ENCODE results near the gene UGT1A7. TPM values are rescaled to one million over a fixed set of nuclear protein-coding genes. Genes with fewer than 3 reads are reported as not detected.

Gene UGT1A7
- total RNA-seq, 2 experiments from 2014 or later, result not detected

DNA sequence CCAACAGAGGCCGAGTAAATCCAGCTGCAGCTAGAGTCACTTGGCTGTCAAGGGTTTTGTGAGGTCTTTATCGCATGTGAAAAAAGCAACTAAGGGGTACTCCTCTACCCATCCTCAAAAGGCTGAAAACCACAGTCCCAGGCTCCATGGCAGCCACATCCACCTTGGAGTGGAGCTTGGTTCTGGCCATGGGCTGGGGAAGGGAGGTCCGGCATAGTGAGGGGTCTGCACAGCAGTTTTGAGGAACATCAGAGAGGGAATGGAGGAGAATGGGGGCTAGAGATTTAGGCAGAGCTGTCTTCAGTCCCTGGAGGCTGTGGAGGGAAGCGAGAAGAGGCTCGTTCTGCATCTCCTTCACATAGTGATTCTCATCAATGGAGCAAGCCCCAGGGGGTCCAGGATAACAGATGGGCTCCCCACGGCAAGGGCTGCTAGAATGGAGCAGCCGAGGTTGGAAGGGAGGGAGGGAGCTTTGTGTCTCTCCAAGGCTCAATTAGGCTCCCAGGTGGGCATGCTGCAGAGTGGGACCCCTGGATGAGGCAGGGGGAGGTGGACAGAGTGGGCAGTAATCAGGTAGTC lies 117.5 kb downstream of the UGT1A7 start:
- no peaks in the 10 kb centered on the region for H3K4me1 ChIP-seq (ENCODE audit: insufficient read depth, low read length)
- Mint-ChIP-seq H3K4me3 (no peak overlapping the region), H3K9me3 (peaks cover 4% of the 10 kb centered on the region), H3K4me1 (ENCODE audit: low read depth) (no peaks in the 10 kb centered on the region), H3K27me3 (peaks cover 11% of the 10 kb centered on the region), H3K36me3 (ENCODE audit: low read depth) (no peaks in the 10 kb centered on the region), H3K27ac (no peak overlapping the region)
- TF ChIP-seq, protein P1, sequence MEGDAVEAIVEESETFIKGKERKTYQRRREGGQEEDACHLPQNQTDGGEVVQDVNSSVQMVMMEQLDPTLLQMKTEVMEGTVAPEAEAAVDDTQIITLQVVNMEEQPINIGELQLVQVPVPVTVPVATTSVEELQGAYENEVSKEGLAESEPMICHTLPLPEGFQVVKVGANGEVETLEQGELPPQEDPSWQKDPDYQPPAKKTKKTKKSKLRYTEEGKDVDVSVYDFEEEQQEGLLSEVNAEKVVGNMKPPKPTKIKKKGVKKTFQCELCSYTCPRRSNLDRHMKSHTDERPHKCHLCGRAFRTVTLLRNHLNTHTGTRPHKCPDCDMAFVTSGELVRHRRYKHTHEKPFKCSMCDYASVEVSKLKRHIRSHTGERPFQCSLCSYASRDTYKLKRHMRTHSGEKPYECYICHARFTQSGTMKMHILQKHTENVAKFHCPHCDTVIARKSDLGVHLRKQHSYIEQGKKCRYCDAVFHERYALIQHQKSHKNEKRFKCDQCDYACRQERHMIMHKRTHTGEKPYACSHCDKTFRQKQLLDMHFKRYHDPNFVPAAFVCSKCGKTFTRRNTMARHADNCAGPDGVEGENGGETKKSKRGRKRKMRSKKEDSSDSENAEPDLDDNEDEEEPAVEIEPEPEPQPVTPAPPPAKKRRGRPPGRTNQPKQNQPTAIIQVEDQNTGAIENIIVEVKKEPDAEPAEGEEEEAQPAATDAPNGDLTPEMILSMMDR (IDR thresholded peaks at IDR 0.05), result no peak
- POLR2A ChIA-PET, result no interaction called here
- no peak overlapping the region for H3K27ac ChIP-seq (ENCODE audit: low read depth in 1 of 2, low read length in 2 of 2)
- no peak overlapping the region for H3K4me3 ChIP-seq (ENCODE audit: low read length)
- DNase-seq (peak in 1 of 14 experiments; percentile 25), ATAC-seq (ENCODE audit: poor library complexity) (no peak)
- intact Hi-C loops (cut with DNase I, micrococcal nuclease), result no loop called here
- peaks cover 0 to 3% of the 10 kb centered on the region in 2 experiments for H3K27me3 ChIP-seq (ENCODE audit: control insufficient read depth in 1 of 2, insufficient read depth in 2 of 2, low read length in 2 of 2)
- no peaks in the 10 kb centered on the region for H3K36me3 ChIP-seq (ENCODE audit: insufficient read depth, low read length)
- CTCF ChIA-PET, result no interaction called here
- no peaks in the 10 kb centered on the region for H3K9me3 ChIP-seq (ENCODE audit: control insufficient read depth in 1 of 2, insufficient read depth in 1 of 2, low read length in 2 of 2)

DNA sequence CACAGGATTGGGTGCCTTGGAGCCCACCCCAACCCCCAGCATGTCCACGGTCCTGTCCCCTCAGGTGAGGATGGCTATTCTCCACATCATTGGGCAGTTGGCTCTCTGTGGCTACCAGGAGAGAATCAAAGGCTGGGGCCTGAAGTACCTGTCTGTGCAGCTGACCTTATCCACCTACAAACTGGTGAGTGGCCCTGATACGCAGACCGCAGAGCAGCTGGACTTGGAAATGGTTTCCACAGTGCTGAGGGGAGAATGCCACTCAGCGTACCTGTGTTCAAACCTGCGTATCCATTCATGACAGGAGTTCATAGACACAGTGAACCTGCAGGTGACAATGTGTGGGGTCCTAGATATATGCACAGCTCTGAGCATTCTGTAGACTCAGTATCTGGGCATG lies 118.0 kb downstream of the UGT1A7 start:
- ChIA-PET POLR2A (no interaction called here), CTCF (no interaction called here)

DNA sequence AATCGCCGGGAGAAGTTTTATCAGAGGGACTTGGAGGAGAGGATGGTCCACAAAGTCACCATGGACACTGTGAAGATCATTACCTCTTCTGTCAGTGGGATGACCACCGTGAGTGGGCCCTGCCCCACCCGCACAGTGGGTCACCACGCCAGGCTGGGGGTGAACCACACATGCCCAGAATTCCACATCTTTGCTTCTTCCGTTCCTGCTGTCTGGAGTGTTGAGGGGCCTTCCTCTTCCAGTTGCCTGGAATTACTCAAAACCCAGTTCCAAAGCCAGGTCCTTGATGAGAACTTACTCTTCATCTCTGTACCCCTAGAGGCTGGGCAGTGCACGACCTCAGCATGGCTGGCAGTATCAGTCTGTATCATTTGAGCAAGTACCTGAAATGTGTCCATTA lies 118.5 kb downstream of the UGT1A7 start:
- Mint-ChIP-seq H3K9me3 (peaks cover 4% of the 10 kb centered on the region), H3K36me3 (ENCODE audit: low read depth) (no peaks in the 10 kb centered on the region), H3K4me3 (no peak overlapping the region), H3K4me1 (ENCODE audit: low read depth) (no peaks in the 10 kb centered on the region), H3K27me3 (peaks cover 15% of the 10 kb centered on the region), H3K27ac (no peak overlapping the region)
- H3K36me3 ChIP-seq (ENCODE audit: insufficient read depth, low read length), result no peaks in the 10 kb centered on the region
- ChIA-PET CTCF (no interaction called here), POLR2A (no interaction called here)
- intact Hi-C loops (cut with DNase I, micrococcal nuclease), result no loop called here
- ATAC-seq (ENCODE audit: poor library complexity) (no peak), DNase-seq (no peak)
- TF ChIP-seq, protein P1 (IDR thresholded peaks at IDR 0.05), result no peak
- no peak overlapping the region for H3K4me3 ChIP-seq (ENCODE audit: low read length)
- H3K9me3 ChIP-seq (ENCODE audit: control insufficient read depth in 1 of 2, insufficient read depth in 1 of 2, low read length in 2 of 2), result no peaks in the 10 kb centered on the region
- H3K27ac ChIP-seq (ENCODE audit: low read depth in 1 of 2, low read length in 2 of 2), result no peak overlapping the region
- H3K27me3 ChIP-seq (ENCODE audit: control insufficient read depth in 1 of 2, insufficient read depth in 2 of 2, low read length in 2 of 2), result peaks cover 3 to 4% of the 10 kb centered on the region in 2 experiments
- H3K4me1 ChIP-seq (ENCODE audit: insufficient read depth, low read length), result no peaks in the 10 kb centered on the region

More for the DNA sequence above, 118.0 kb downstream of the UGT1A7 start:
- no peak overlapping the region for H3K27ac Mint-ChIP-seq
- intact Hi-C loops (cut with DNase I, micrococcal nuclease), result no loop called here
- no peak overlapping the region for H3K4me3 Mint-ChIP-seq
- H3K4me1 ChIP-seq (ENCODE audit: insufficient read depth, low read length), result no peaks in the 10 kb centered on the region
- ATAC-seq (ENCODE audit: poor library complexity) (no peak), DNase-seq (no peak)
- H3K4me3 ChIP-seq (ENCODE audit: low read length), result no peak overlapping the region
- no peaks in the 10 kb centered on the region for H3K36me3 Mint-ChIP-seq (ENCODE audit: low read depth)
- no peak overlapping the region for H3K27ac ChIP-seq (ENCODE audit: low read depth in 1 of 2, low read length in 2 of 2)
- no peaks in the 10 kb centered on the region for H3K36me3 ChIP-seq (ENCODE audit: insufficient read depth, low read length)
- no peaks in the 10 kb centered on the region for H3K4me1 Mint-ChIP-seq (ENCODE audit: low read depth)
- H3K9me3 Mint-ChIP-seq, result peaks cover 4% of the 10 kb centered on the region
- no peaks in the 10 kb centered on the region for H3K9me3 ChIP-seq (ENCODE audit: control insufficient read depth in 1 of 2, insufficient read depth in 1 of 2, low read length in 2 of 2)
- H3K27me3 ChIP-seq (ENCODE audit: control insufficient read depth in 1 of 2, insufficient read depth in 2 of 2, low read length in 2 of 2), result peaks cover 1 to 3% of the 10 kb centered on the region in 2 experiments
- TF ChIP-seq, protein P1 (IDR thresholded peaks at IDR 0.05), result no peak
- H3K27me3 Mint-ChIP-seq, result peaks cover 15% of the 10 kb centered on the region
